DND-41 (cell line): ENCODE data around the gene ABHD3.

Experiments
- ATAC-seq: fragments of 200-7000 bp; cut with Tn5 transposase; 3 replicates; pipeline ENCODE4 v1.9.1; 2021; ENCODE audit warnings: low read depth; ENCODE audit not compliant: insufficient read depth
- DNase-seq: peaks from one replicate; pipeline ENCODE4 v3.0.0-alpha.2; 2020
- H2AFZ ChIP-seq: 2 replicates; pipeline ENCODE4 v1.6.0; 2012; ENCODE audit warnings: low read depth, low read length
- H3K27ac ChIP-seq: 2 replicates; pipeline ENCODE4 v1.5.1; 2012; ENCODE audit warnings: low read length, inconsistent platforms
- H3K27me3 ChIP-seq: fragments of 200-600 bp; sonication (generic); 2 replicates; pipeline ENCODE4 v1.6.0; 2012; ENCODE audit warnings: low read length, mild to moderate bottlenecking, inconsistent platforms; ENCODE audit not compliant: insufficient read depth, poor library complexity
- H3K36me3 ChIP-seq: 2 replicates; pipeline ENCODE4 v1.5.1; 2012; ENCODE audit warnings: low read length, inconsistent platforms; ENCODE audit not compliant: insufficient read depth
- H3K4me1 ChIP-seq: 2 replicates; pipeline ENCODE4 v1.5.1; 2012; ENCODE audit warnings: mild to moderate bottlenecking, low read length; ENCODE audit not compliant: insufficient read depth
- H3K4me2 ChIP-seq: 2 replicates; pipeline ENCODE4 v1.6.0; 2012; ENCODE audit warnings: mild to moderate bottlenecking, moderate library complexity, low read length, inconsistent platforms; ENCODE audit not compliant: insufficient read depth
- H3K4me3 ChIP-seq, 2 experiments: fragments of 200-600 bp in 1 of 2; shearing (Covaris generic) in 1 of 2; 2 replicates each; pipeline ENCODE4 v1.5.1; 2012 to 2016; ENCODE audit warnings: inconsistent platforms in 2 of 2, low read length in 2 of 2, mild to moderate bottlenecking in 2 of 2, low read depth in 1 of 2, moderate library complexity in 1 of 2
- H3K79me2 ChIP-seq: 2 replicates; pipeline ENCODE4 v1.6.0; 2012; ENCODE audit warnings: low read length, inconsistent platforms; ENCODE audit not compliant: insufficient read depth
- H3K9ac ChIP-seq: 2 replicates; pipeline ENCODE4 v1.6.0; 2012; ENCODE audit warnings: low read depth, mild to moderate bottlenecking, inconsistent platforms, low read length, moderate library complexity
- H3K9me3 ChIP-seq: 2 replicates; pipeline ENCODE4 v1.5.1; 2012; ENCODE audit warnings: low read length, moderate library complexity, mild to moderate bottlenecking, inconsistent platforms; ENCODE audit not compliant: insufficient read depth, severe bottlenecking
- H4K20me1 ChIP-seq: 2 replicates; pipeline ENCODE4 v1.6.0; 2012; ENCODE audit warnings: low read length; ENCODE audit not compliant: insufficient read depth
- EZH2 ChIP-seq: IDR thresholded peaks from 3 replicates; pipeline ENCODE4 v1.6.1; 2012; ENCODE audit warnings: borderline replicate concordance, low read depth, mild to moderate bottlenecking, moderate library complexity, low read length, inconsistent platforms; ENCODE audit not compliant: severe bottlenecking
- TF ChIP-seq, protein P1 (sequence below): IDR thresholded peaks from 2 replicates; pipeline ENCODE4 v1.5.1; 2012; ENCODE audit warnings: borderline replicate concordance, low read length, moderate library complexity, mild to moderate bottlenecking; ENCODE audit not compliant: poor library complexity, severe bottlenecking; ENCODE audit errors: extremely low read depth

ABHD3 gene

DNA sequence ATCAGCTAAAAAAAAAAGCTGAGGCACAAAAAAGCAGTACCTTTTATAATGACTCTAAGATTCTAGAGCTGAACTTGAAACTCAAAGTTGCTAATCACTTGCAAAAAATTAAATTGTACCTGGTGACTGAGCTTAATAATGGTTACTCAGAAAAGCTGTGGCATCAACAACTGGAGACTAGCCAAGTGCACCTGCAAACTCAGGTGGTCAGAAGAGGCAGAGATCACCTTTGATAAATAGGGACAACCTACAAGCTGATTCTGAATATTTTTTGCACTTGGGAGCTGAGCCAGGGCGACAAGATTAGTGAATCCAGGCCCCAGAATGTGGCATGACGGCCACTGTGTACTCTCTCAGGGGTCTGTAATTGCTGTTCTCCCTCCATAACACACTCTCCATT is 3.0 kb downstream of the ABHD3 start:
- no peak overlapping the region for H3K27ac ChIP-seq
- H3K27me3 ChIP-seq: no peaks in the 10 kb centered on the region
- no peak overlapping the region for H3K9ac ChIP-seq
- DNase-seq (no peak), ATAC-seq (no peak)
- TF ChIP-seq, protein P1, sequence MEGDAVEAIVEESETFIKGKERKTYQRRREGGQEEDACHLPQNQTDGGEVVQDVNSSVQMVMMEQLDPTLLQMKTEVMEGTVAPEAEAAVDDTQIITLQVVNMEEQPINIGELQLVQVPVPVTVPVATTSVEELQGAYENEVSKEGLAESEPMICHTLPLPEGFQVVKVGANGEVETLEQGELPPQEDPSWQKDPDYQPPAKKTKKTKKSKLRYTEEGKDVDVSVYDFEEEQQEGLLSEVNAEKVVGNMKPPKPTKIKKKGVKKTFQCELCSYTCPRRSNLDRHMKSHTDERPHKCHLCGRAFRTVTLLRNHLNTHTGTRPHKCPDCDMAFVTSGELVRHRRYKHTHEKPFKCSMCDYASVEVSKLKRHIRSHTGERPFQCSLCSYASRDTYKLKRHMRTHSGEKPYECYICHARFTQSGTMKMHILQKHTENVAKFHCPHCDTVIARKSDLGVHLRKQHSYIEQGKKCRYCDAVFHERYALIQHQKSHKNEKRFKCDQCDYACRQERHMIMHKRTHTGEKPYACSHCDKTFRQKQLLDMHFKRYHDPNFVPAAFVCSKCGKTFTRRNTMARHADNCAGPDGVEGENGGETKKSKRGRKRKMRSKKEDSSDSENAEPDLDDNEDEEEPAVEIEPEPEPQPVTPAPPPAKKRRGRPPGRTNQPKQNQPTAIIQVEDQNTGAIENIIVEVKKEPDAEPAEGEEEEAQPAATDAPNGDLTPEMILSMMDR: no peak
- TF ChIP-seq EZH2: no peak
- H2AFZ ChIP-seq: no peak overlapping the region
- peaks cover 47% of the 10 kb centered on the region for H3K79me2 ChIP-seq
- peaks cover 35% of the 10 kb centered on the region for H3K4me1 ChIP-seq
- no peaks in the 10 kb centered on the region; the same call in 1 of the 2 replicates for H4K20me1 ChIP-seq
- peaks cover 50% of the 10 kb centered on the region for H3K36me3 ChIP-seq
- H3K4me2 ChIP-seq: peak overlapping the region; percentile 81; the same call in 1 of the 2 replicates
- H3K4me3 ChIP-seq: no peak overlapping the region
- no peaks in the 10 kb centered on the region for H3K9me3 ChIP-seq

DNA sequence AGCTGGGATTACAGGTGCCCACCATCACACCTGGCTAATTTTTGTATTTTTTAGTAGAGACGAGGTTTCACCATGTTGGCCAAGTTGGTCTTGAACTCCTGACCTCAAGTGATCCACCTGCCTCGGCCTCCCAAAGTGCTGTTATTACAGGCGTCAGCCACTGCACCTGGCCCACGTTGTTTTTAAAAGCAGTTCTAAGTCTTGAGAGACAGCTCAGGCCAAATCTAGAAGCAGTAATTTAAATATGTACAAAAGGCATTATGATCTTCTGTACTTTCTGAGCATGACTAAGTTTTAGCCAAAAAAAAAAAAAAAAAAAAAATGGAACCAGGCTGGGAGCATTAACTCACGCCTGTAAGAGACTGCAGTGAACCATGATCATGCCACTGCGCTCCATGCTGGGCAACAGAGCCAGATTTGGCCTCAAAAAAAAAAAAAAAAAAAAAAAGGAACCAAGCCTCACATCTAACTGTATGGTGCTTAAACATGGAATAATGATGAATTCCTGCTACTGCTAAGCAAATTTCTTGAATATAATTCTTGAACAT is 4.0 kb downstream of the ABHD3 start:
- Histone ChIP-seq H2AFZ (no peak overlapping the region), H3K4me1 (peaks cover 30% of the 10 kb centered on the region), H3K9ac (no peak overlapping the region), H3K4me3 (no peak overlapping the region), H4K20me1 (no peaks in the 10 kb centered on the region; the same call in 1 of the 2 replicates), H3K79me2 (peaks cover 44% of the 10 kb centered on the region), H3K27ac (no peak overlapping the region), H3K27me3 (no peaks in the 10 kb centered on the region), H3K9me3 (no peaks in the 10 kb centered on the region), H3K4me2 (no peak overlapping the region), H3K36me3 (peaks cover 50% of the 10 kb centered on the region)
- ATAC-seq (no peak), DNase-seq (no peak)
- TF ChIP-seq, protein P1: no peak
- no peak for TF ChIP-seq EZH2

- H2AFZ ChIP-seq: no peak overlapping the region
- ATAC-seq (no peak), DNase-seq (no peak)
- H3K4me1 ChIP-seq: no peaks in the 10 kb centered on the region
- H3K36me3 ChIP-seq: peaks cover 77% of the 10 kb centered on the region
- no peaks in the 10 kb centered on the region for H3K27me3 ChIP-seq
- TF ChIP-seq EZH2: no peak
- TF ChIP-seq, protein P1: no peak
- no peak overlapping the region for H3K9ac ChIP-seq
- H3K9me3 ChIP-seq: peaks cover 9% of the 10 kb centered on the region
- H4K20me1 ChIP-seq: no peaks in the 10 kb centered on the region
- H3K4me2 ChIP-seq: no peak overlapping the region
- H3K79me2 ChIP-seq: peaks cover 25% of the 10 kb centered on the region
- H3K4me3 ChIP-seq: no peak overlapping the region
- H3K27ac ChIP-seq: no peak overlapping the region
Measured at GRCh38 chr18:21693322-21693721, 11.3 kb downstream of the ABHD3 start.
